K562 (cell line): Measurements from ENCODE around the gene WDR86. TPM values are rescaled to one million over a fixed set of nuclear protein-coding genes. Genes with fewer than 3 reads are reported as not detected.

Experiments used
- ATAC-seq: fragments of 200-7000 bp; cut with Tn5 transposase; 3 replicates; pipeline ENCODE4 v1.9.1; 2020; ENCODE audit warnings: moderate library complexity
- BruUV-seq: library from RNA; stranded (reverse); fragments of 400-500 nt; replicated peaks from 2 replicates; lab custom pipeline; 2021; lab: Mats Ljungman, UMichigan
- CTCF ChIA-PET: fragments of 300-600 bp; formaldehyde crosslinking; extraction: SDS; loops from one replicate; lab custom pipeline; 2021; ENCODE audit warnings: low intra/inter-chr PET ratio; lab: Yijun Ruan, JAX
- POLR2A ChIA-PET: fragments of 300-600, 350-650 bp; sonication (Branson Sonifier 250); formaldehyde crosslinking; extraction: SDS; loops from one replicate; lab custom pipeline; 2021; ENCODE audit warnings: antibody characterized with exemption, inconsistent platforms; lab: Yijun Ruan, JAX
- DNase-seq, 4 experiments: peaks; one replicate each; pipeline versions ENCODE4 v3.0.0 to v3.0.0-alpha.2; 2011 to 2018; ENCODE audit warnings: low spot score in 3 of 4, mixed read lengths in 3 of 4; ENCODE audit errors: extremely low read depth in 1 of 4
- FAIRE-seq: peaks from 2 replicates; lab custom pipeline; 2011; peaks lifted over from hg19 to GRCh38; lab: Jason Lieb, UNC
- H2AFZ ChIP-seq: 2 replicates; pipeline ENCODE4 v1.6.0; 2011; ENCODE audit warnings: low read depth, low read length, control low read depth, inconsistent platforms
- H3K27ac ChIP-seq: fragments of 200-600 bp; 3 replicates; pipeline ENCODE4 v1.8.0; 2011; ENCODE audit warnings: low read depth, mild to moderate bottlenecking, control low read depth, inconsistent platforms, low read length, moderate library complexity, mixed read lengths; ENCODE audit errors: extremely low read depth
- H3K27me3 ChIP-seq, 2 experiments: fragments of 300-600 bp in 1 of 2; 2 replicates in 1 of 2; 3 replicates in 1 of 2; pipeline versions ENCODE4 v1.6.0 to v1.8.0; 2011; ENCODE audit warnings: inconsistent platforms in 2 of 2, low read length in 2 of 2, mild to moderate bottlenecking in 1 of 2, mixed read lengths in 1 of 2, moderate library complexity in 1 of 2; ENCODE audit not compliant: control insufficient read depth in 2 of 2, insufficient read depth in 2 of 2
- H3K36me3 ChIP-seq: fragments of 300-600 bp; 3 replicates; pipeline ENCODE4 v1.8.0; 2011; ENCODE audit warnings: mild to moderate bottlenecking, low read length, inconsistent platforms; ENCODE audit not compliant: control insufficient read depth, insufficient read depth
- H3K4me1 ChIP-seq, 2 experiments: fragments of 200-600 bp in 1 of 2; replicated peaks in 1 of 2; 2 replicates in 1 of 2; 3 replicates in 1 of 2; pipeline versions ENCODE4 v1.5.1 to v1.8.0; 2011; ENCODE audit warnings: inconsistent platforms in 2 of 2, low read length in 2 of 2, mild to moderate bottlenecking in 1 of 2, mixed read lengths in 1 of 2, moderate library complexity in 1 of 2; ENCODE audit not compliant: control insufficient read depth in 2 of 2, insufficient read depth in 2 of 2
- H3K4me2 ChIP-seq: 2 replicates; pipeline ENCODE4 v1.6.1; 2011; ENCODE audit warnings: low read length, control low read depth, inconsistent platforms, mixed read lengths; ENCODE audit not compliant: insufficient read depth
- H3K4me3 ChIP-seq: fragments of 200-600 bp; sonication (generic), shearing (Covaris generic); 2 replicates; pipeline ENCODE4 v1.5.1; 2016; ENCODE audit warnings: control low read depth, inconsistent platforms
- H3K79me2 ChIP-seq: fragments of 200-600 bp; 3 replicates; pipeline ENCODE4 v1.8.0; 2011; ENCODE audit warnings: low read length, inconsistent platforms; ENCODE audit not compliant: control insufficient read depth, insufficient read depth
- H3K9ac ChIP-seq, 2 experiments: 2 replicates each; pipeline versions ENCODE4 v1.6.0 to v1.6.1; 2011; ENCODE audit warnings: low read depth in 2 of 2, low read length in 2 of 2, control low read depth in 1 of 2, inconsistent platforms in 1 of 2, mild to moderate bottlenecking in 1 of 2, mixed read lengths in 1 of 2; ENCODE audit not compliant: insufficient read depth in 1 of 2
- H3K9me1 ChIP-seq: one replicate; pipeline ENCODE4 v1.6.0; 2011; ENCODE audit warnings: inconsistent platforms, mild to moderate bottlenecking, low read length, moderate library complexity; ENCODE audit not compliant: control insufficient read depth, insufficient read depth
- H3K9me3 ChIP-seq: replicated peaks from 2 replicates; pipeline ENCODE4 v1.5.1; 2011; ENCODE audit warnings: low read depth, low read length, inconsistent platforms; ENCODE audit not compliant: control insufficient read depth, insufficient read depth
- H4K20me1 ChIP-seq: replicated peaks from 2 replicates; pipeline ENCODE4 v1.6.1; 2011; ENCODE audit warnings: low read length, inconsistent platforms, mixed read lengths; ENCODE audit not compliant: control insufficient read depth, insufficient read depth
- BMI1 ChIP-seq: fragments of 150-350 bp; IDR thresholded peaks from 2 replicates; pipeline ENCODE4 v1.6.1; 2014; ENCODE audit warnings: low read length
- CUX1 ChIP-seq: fragments of 200-800 bp; sonication (Bioruptor generic); IDR thresholded peaks from 2 replicates; pipeline ENCODE4 v1.6.1; 2016; ENCODE audit warnings: missing genetic modification characterization, missing compliant biosample characterization
- GMEB1 ChIP-seq: fragments of 250-450 bp; sonication (Bioruptor Pico); IDR thresholded peaks from 2 replicates; pipeline ENCODE4 v1.4.0; 2020; ENCODE audit warnings: mild to moderate bottlenecking
- ID3 ChIP-seq, 2 experiments: fragments of 250-450 bp in 1 of 2; fragments of 450-650 bp in 1 of 2; sonication (Bioruptor Pico) in 1 of 2; IDR thresholded peaks; 2 replicates each; pipeline versions ENCODE4 v1.6.1 to v1.8.0; 2016 to 2021; ENCODE audit warnings: mild to moderate bottlenecking in 2 of 2, moderate library complexity in 2 of 2, missing compliant biosample characterization in 1 of 2, missing genetic modification characterization in 1 of 2
- IRF2 ChIP-seq: sonication (generic); formaldehyde crosslinking; IDR thresholded peaks from 2 replicates; pipeline ENCODE4 v1.8.1; 2022; ENCODE audit warnings: mild to moderate bottlenecking, missing genetic modification reagents
- MNT ChIP-seq, 2 experiments: fragments of 450-650 bp; conservative IDR thresholded peaks; 2 replicates each; pipeline ENCODE4 v1.6.1; 2017; ENCODE audit warnings: mild to moderate bottlenecking in 2 of 2, moderate library complexity in 2 of 2
- TBP ChIP-seq: optimal IDR thresholded peaks from 2 replicates; pipeline ENCODE3; 2011; ENCODE audit warnings: low read depth, low read length, improper control_type of control experiment
- ZNF324 ChIP-seq: fragments of 250-450 bp; sonication (Bioruptor Pico); IDR thresholded peaks from 2 replicates; pipeline ENCODE4 v1.4.0; 2020; ENCODE audit warnings: mild to moderate bottlenecking
- WGBS: fragments of 100-300 bp; shearing (Covaris generic); methylation state at CpG from one replicate; pipeline ENCODE4 v1.1.6; 2016; ENCODE audit warnings: low coverage, mixed read lengths; ENCODE audit not compliant: insufficient coverage; ENCODE audit errors: missing lambda C conversion rate; 5-methylcytosine and 5-hydroxymethylcytosine counted together
- in situ Hi-C: fragments of 300-500 bp; cut with MboI; formaldehyde crosslinking; loops from 4 replicates; pipeline ENCODE4 v1.15.0; 2018; ENCODE audit warnings: inconsistent platforms, mixed read lengths
- intact Hi-C: fragments of 100-400 bp; cut with micrococcal nuclease; formaldehyde crosslinking; loops from 2 replicates; pipeline ENCODE4 v1.14.2; 2022
- polyA plus RNA-seq, 8 experiments: library from polyadenylated mRNA; depleted of rRNA in 4 of 8; stranded (reverse) in 5 of 8; unstranded in 3 of 8; fragments of >200 nt; fragmentation: Nextera tagmentation in 2 of 8; fragmentation: Illumina TruSeq in 1 of 8; extraction: Ambion mirVana in 2 of 8; extraction: Trizol in 1 of 8; gene quantifications; 2 replicates each; pipeline versions ENCODE4 v1.2.1 to v1.2.3, GENCODE V29; 2011 to 2014; ENCODE audit warnings: inconsistent platforms in 1 of 8, missing spikeins in 1 of 8
- total RNA-seq, 7 experiments: library from RNA; depleted of rRNA in 6 of 7; stranded (reverse); fragments of >200 nt in 6 of 7; fragmentation: Illumina TruSeq in 2 of 7; extraction: Trizol in 2 of 7; gene quantifications; 2 replicates each; pipeline versions ENCODE4 v1.2.1 to v1.2.3, GENCODE V29; 2011 to 2021; ENCODE audit warnings: low replicate concordance in 1 of 7

WDR86 gene
- total and polyA plus RNA-seq, 9 of the 15 experiments (the other 6 are each of a cell fraction or from before 2014, with no cell fraction given) = 0.24 TPM; not detected in 8

DNA sequence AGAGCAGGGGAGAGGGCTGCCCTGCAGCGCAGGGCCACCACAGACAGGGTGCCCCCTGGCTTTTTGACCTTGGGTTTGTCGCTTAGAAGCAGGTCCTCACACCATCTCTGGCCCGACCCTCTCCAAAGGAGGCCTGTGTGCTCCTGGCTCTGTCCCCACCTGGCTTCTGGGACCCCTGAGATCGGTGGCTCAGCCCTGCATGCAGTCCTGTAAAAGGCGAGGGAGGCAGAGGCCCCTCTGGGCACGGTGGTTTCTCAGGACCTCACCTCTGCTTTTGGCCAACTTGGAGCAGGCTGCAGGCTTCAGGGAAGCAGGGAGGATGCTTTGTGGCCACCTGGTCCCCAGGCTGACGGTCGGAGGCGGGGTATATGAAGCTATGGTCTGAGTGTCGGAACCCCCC, 21.4 kb downstream of the WDR86 start:
- no peaks in the 10 kb centered on the region for H3K79me2 ChIP-seq
- no peak for TF ChIP-seq GMEB1
- TF ChIP-seq TBP = no peak
- no peak for TF ChIP-seq CUX1 (CRISPR knock-in tag)
- TF ChIP-seq IRF2 (CRISPR knock-in tag) = no peak
- no peak for TF ChIP-seq MNT (conservative IDR thresholded peaks at IDR 0.05)
- no peak for TF ChIP-seq BMI1
- no peak for TF ChIP-seq ZNF324 (CRISPR knock-in tag)
- no peak for TF ChIP-seq ID3 (CRISPR knock-in tag; IDR thresholded peaks at IDR 0.05)
- TF ChIP-seq ID3 (tag; IDR thresholded peaks at IDR 0.05) = no peak
- H3K4me3 ChIP-seq = no peak overlapping the region
- ATAC-seq = no peak
- in situ Hi-C loops = no loop called here
- no peaks in the 10 kb centered on the region for H3K36me3 ChIP-seq
- H3K27me3 ChIP-seq = peaks cover 13 to 83% of the 10 kb centered on the region in 2 experiments; a peak in 4 of 5 replicates
- 0 out of 2 replicates have a peak, but pooled peaks cover 5% of the 10 kb centered on the region for H4K20me1 ChIP-seq
- POLR2A ChIA-PET = interaction anchor here (1.2 kb wide), 1 partner anchor 11 kb away, joined by 3 read pairs; no protein-coding TSS in a partner anchor
- H3K9me3 ChIP-seq = no peaks in the 10 kb centered on the region
- H3K4me1 ChIP-seq = peaks cover 17 to 70% of the 10 kb centered on the region in 2 experiments
- CTCF ChIA-PET = no interaction called here
- no TSS peak for BruUV-seq
- H3K9me1 ChIP-seq = no peaks in the 10 kb centered on the region
- H3K9ac ChIP-seq = no peak overlapping the region
- 37% methylated on average over 10 of the region's 10 CpGs for WGBS
- intact Hi-C loops = no loop called here
- no peak overlapping the region for H3K4me2 ChIP-seq
- H2AFZ ChIP-seq = no peak overlapping the region
- FAIRE-seq = no peak
- DNase-seq = no peak
- H3K27ac ChIP-seq = no peak overlapping the region
